NT2/D1 (cell line): Measurements from ENCODE around the gene AOAH.
"Not testable (repeated sequence)": the region's sequence is repeated elsewhere in the genome, so short reads cannot be mapped to it uniquely, and the experiment has no call there.

Source experiments
- DNase-seq: peaks from one replicate; pipeline ENCODE4 v3.0.0-alpha.2; 2011; ENCODE audit warnings: low read depth, low spot score
- H3K27me3 ChIP-seq: 2 replicates; pipeline ENCODE4 v1.6.0; 2011; ENCODE audit warnings: mild to moderate bottlenecking; ENCODE audit not compliant: insufficient read length, insufficient read depth
- H3K36me3 ChIP-seq: 2 replicates; pipeline ENCODE4 v1.6.1; 2011; ENCODE audit warnings: mild to moderate bottlenecking, low read length, mixed read lengths; ENCODE audit not compliant: insufficient read depth, insufficient read length
- H3K4me1 ChIP-seq: 2 replicates; pipeline ENCODE4 v1.5.1; 2011; ENCODE audit not compliant: insufficient read depth, insufficient read length
- H3K4me3 ChIP-seq: 2 replicates; pipeline ENCODE4 v1.5.1; 2011; ENCODE audit warnings: low read depth; ENCODE audit not compliant: insufficient read length
- H3K9ac ChIP-seq: 2 replicates; pipeline ENCODE4 v1.6.0; 2011; ENCODE audit warnings: low read depth; ENCODE audit not compliant: insufficient read length
- H3K9me3 ChIP-seq: 2 replicates; pipeline ENCODE4 v1.5.1; 2011; ENCODE audit warnings: mild to moderate bottlenecking, low read length; ENCODE audit not compliant: insufficient read depth
- SUZ12 ChIP-seq: IDR thresholded peaks from 2 replicates; pipeline ENCODE4 v1.6.1; 2011; ENCODE audit not compliant: insufficient read length, insufficient read depth; ENCODE audit errors: extremely low read depth
- YY1 ChIP-seq: IDR thresholded peaks from 2 replicates; pipeline ENCODE4 v1.6.1; 2011; ENCODE audit not compliant: insufficient read length, insufficient read depth
- ZNF274 ChIP-seq: IDR thresholded peaks from 2 replicates; pipeline ENCODE4 v1.6.1; 2011; ENCODE audit warnings: mild to moderate bottlenecking, low read depth, low read length

Gene AOAH

DNA sequence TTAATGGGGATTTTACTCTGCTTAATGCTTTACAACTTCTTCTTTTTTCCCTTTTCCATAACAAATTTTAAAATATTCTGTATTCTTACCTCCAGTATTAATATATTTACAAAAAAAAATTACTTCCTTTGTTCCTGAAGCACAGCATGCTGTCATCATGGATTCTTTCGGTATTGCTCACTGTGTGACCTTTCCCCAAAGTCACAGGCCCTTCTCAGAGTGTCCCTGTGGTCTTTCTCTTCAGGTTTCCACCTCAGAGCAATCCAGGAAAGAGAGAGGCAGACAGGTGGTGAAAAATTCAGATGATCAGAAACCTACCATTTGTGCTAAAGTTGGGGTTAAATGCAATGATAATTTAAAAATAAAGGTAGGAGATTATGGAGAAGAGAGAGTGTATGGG is 13.0 kb downstream of the AOAH start:
- DNase-seq, result no peak
- Histone ChIP-seq H3K27me3 (no peaks in the 10 kb centered on the region), H3K4me3 (no peak overlapping the region), H3K4me1 (no peaks in the 10 kb centered on the region), H3K9me3 (no peaks in the 10 kb centered on the region; the same call in 1 of the 2 replicates), H3K9ac (no peak overlapping the region), H3K36me3 (no peaks in the 10 kb centered on the region)
- no peak for TF ChIP-seq ZNF274

DNA sequence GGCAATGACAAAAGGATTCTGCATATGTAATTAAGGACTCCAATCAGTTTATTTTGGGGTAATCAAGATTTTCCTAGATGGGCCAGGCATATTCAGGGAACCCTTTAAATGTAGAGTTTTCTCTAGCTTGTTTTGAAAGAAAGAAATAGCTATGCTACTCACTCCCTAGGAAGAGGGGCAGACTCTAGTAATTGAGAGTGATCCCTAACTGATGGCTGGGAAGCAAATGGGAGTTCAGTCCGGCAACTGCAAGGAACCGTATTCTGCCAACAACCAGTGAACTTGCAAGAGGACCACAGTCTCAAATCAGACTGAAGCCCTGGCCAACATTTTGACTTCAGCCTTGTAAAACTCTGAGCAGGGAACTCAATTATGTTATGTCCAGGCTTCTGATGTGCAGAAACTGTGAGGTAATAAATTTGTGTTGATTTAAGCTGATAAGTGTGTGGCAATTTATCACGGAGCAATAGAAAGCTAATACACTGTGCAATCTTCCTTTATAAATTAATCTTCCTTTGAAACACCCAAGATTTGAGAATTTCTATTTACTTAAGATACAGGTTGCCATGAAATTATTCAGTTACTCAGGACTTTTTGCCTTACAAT is 14.0 kb downstream of the AOAH start:
- no peak for TF ChIP-seq YY1
- no peak for TF ChIP-seq SUZ12

DNA sequence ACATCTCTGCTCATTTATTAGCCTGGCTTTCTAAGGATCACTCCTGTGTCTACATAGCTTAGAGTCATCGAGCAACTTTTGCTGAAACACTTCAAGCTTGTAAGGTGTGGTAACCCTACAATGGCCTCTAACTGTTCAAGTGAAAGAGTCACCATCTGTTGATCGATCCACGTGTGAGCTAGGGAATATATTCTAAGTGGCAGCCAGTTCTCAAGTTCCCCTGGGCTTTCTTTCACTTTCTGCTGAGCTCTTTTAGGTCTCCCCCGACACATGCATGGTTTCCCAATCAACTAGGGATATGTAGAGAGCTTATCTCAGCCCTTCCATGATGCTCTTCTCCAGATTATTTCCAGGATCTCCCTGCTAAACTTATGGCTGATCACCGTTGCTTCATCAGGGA is 15.5 kb downstream of the AOAH start:
- H3K9me3 ChIP-seq, result no peaks in the 10 kb centered on the region; the same call in 1 of the 2 replicates
- no peaks in the 10 kb centered on the region for H3K27me3 ChIP-seq
- no peak overlapping the region for H3K4me3 ChIP-seq
- no peak overlapping the region for H3K9ac ChIP-seq
- H3K36me3 ChIP-seq, result no peaks in the 10 kb centered on the region
- DNase-seq, result no peak
- TF ChIP-seq YY1, result no peak
- TF ChIP-seq SUZ12, result no peak
- no peak for TF ChIP-seq ZNF274
- H3K4me1 ChIP-seq, result no peaks in the 10 kb centered on the region

More for the DNA sequence above, 14.0 kb downstream of the AOAH start:
- DNase-seq, result no peak
- H3K27me3 ChIP-seq, result no peaks in the 10 kb centered on the region
- no peaks in the 10 kb centered on the region; the same call in 1 of the 2 replicates for H3K9me3 ChIP-seq
- no peak overlapping the region for H3K4me3 ChIP-seq
- H3K36me3 ChIP-seq, result no peaks in the 10 kb centered on the region
- no peak overlapping the region for H3K9ac ChIP-seq
- H3K4me1 ChIP-seq, result no peaks in the 10 kb centered on the region

DNA sequence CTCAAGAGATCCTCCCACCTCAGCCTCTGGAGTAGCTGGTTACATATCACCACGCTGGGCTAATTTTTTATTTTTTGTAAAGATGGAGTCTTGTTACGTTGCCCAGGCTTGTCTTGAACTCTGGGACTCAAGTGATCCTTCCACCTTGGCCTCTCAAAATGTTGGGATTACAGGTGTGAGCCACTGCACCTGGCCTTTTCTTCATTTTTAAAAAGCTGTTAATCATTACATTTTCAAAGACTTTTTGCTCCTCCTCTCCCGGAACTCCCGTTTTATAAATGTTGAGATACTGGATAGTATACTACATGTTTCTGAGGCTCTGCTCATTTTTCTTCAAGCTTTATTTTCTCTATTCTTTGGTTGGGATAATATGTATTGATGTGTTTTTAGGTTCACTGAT is 16.4 kb downstream of the AOAH start:
- Histone ChIP-seq H3K27me3 (no peaks in the 10 kb centered on the region), H3K36me3 (no peaks in the 10 kb centered on the region), H3K9ac (no peak overlapping the region), H3K9me3 (no peaks in the 10 kb centered on the region; the same call in 1 of the 2 replicates), H3K4me3 (no peak overlapping the region), H3K4me1 (no peaks in the 10 kb centered on the region)
- TF ChIP-seq SUZ12 (no peak), YY1 (no peak), ZNF274 (no peak)
- no peak for DNase-seq

DNA sequence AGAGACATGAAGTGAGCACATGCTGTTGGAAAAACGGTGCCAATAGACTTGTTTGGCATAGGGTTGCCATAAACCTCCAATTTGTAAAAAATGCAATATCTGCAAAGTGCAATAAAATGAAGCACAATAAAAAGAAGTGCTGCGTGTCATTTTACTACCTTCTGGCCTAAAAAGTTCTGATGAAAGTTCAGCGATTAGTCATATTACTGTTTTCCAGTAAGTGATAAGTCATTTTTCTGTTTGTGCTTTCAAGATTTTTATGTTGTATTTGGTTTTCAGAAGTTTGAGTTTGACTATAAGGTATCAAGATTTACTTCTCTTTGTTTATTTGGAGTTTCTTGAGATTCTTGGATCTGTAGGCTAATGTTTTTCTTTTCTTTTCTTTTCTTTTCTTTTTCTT is 16.8 kb downstream of the AOAH start:
- H3K36me3 ChIP-seq, result no peaks in the 10 kb centered on the region
- H3K4me3 ChIP-seq, result no peak overlapping the region
- no peak for TF ChIP-seq ZNF274
- no peak for TF ChIP-seq SUZ12
- no peak for TF ChIP-seq YY1
- H3K27me3 ChIP-seq, result no peaks in the 10 kb centered on the region
- no peak for DNase-seq
- H3K4me1 ChIP-seq, result no peaks in the 10 kb centered on the region
- H3K9me3 ChIP-seq, result no peaks in the 10 kb centered on the region; the same call in 1 of the 2 replicates
- H3K9ac ChIP-seq, result no peak overlapping the region

DNA sequence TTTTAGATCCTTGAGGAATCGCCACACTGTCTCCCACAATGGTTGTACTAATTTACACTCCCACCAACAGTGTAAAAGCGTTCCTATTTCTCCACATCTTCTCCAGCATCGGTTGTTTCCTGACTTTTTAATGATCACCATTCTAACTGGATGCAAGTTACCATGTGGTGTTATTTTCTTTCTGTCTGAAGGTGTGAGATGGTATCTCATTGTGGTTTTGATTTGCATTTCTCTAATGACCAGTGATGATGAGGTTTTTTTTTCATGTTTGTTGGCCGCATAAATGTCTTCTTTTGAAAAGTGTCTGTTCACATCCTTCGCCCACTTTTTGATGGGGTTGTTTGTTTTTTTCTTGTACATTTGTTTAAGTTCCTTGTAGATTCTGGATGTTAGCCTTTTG is 20.4 kb downstream of the AOAH start:
- H3K27me3 ChIP-seq, result not testable (repeated sequence)

DNA sequence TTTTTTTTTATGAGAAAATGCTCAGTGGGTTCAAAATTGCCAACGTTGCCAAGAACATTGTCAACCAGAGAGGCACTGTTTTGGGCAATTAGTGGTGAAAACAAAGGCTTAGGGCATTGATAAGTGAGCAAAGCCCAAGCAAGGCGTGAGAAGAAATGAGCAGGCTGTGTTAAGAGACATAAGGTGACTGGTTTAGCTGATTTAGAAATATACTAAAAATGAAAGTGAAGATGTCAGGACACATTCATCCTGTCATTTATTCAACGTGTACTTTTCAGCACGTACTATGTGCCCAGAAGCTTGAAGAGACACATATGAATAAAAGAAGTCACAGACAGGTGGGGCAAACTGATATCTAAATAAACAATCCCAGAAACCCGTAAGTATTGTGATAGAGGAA is 31.8 kb downstream of the AOAH start:
- no peak overlapping the region for H3K4me3 ChIP-seq
- TF ChIP-seq YY1, result no peak
- TF ChIP-seq SUZ12, result no peak
- no peak for TF ChIP-seq ZNF274
- no peaks in the 10 kb centered on the region for H3K4me1 ChIP-seq
- H3K36me3 ChIP-seq, result no peaks in the 10 kb centered on the region
- DNase-seq, result no peak
- H3K9me3 ChIP-seq, result no peaks in the 10 kb centered on the region
- no peaks in the 10 kb centered on the region for H3K27me3 ChIP-seq
- H3K9ac ChIP-seq, result no peak overlapping the region

More for the DNA sequence above, 20.4 kb downstream of the AOAH start:
- DNase-seq, H3K9ac ChIP-seq, H3K4me1 ChIP-seq, H3K36me3 ChIP-seq, H3K4me3 ChIP-seq, H3K9me3 ChIP-seq: not testable (repeated sequence)

DNA sequence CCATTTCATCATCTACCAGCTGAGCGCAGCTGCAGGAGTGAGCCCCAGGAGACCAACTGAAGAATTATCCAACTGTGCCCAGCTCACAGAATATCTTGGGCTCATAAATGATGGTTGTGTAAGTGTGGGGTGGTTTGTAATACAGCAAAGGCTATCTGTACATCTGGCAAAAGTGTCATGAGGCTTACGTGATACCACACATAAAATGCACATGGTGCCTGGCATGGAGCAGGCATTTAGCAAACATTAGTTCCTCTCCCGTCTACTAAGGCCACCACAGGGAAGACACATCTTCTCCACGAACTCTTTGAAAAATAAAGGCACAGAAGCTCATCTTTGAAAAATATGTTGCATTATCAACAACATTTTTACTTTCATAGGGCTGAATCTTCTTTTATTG is 32.3 kb downstream of the AOAH start:
- Histone ChIP-seq H3K9me3 (no peaks in the 10 kb centered on the region), H3K27me3 (no peaks in the 10 kb centered on the region), H3K9ac (no peak overlapping the region), H3K4me1 (no peaks in the 10 kb centered on the region), H3K4me3 (no peak overlapping the region), H3K36me3 (no peaks in the 10 kb centered on the region)
- no peak for TF ChIP-seq YY1
- no peak for TF ChIP-seq SUZ12
- no peak for TF ChIP-seq ZNF274
- no peak for DNase-seq
